Measurements from ENCODE around the gene CDKN2B-AS1. TPM values are rescaled to one million over a fixed set of nuclear protein-coding genes. Genes with fewer than 3 reads are reported as not detected.

Gene CDKN2B-AS1
- total and polyA plus RNA-seq, 2 of the 13 experiments (the other 11 are each of a cell fraction or from before 2014, with no cell fraction given), result 0.64 to 2.3 TPM

GRCh38 chr9:21995666-21996398 is 1.2 kb downstream of the CDKN2B-AS1 start:
- POLR2A ChIA-PET, result no interaction called here
- CTCF ChIA-PET (ENCODE audit: low intra/inter-chr PET ratio, low total read pairs), result no interaction called here
- intact Hi-C loops (cut with micrococcal nuclease; ENCODE audit: unreplicated experiment), result no loop called here
- TF ChIP-seq FOXM1 (CRISPR knock-in tag; IDR thresholded peaks at IDR 0.05), result no peak
- TF ChIP-seq, protein P1, sequence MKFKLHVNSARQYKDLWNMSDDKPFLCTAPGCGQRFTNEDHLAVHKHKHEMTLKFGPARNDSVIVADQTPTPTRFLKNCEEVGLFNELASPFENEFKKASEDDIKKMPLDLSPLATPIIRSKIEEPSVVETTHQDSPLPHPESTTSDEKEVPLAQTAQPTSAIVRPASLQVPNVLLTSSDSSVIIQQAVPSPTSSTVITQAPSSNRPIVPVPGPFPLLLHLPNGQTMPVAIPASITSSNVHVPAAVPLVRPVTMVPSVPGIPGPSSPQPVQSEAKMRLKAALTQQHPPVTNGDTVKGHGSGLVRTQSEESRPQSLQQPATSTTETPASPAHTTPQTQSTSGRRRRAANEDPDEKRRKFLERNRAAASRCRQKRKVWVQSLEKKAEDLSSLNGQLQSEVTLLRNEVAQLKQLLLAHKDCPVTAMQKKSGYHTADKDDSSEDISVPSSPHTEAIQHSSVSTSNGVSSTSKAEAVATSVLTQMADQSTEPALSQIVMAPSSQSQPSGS (CRISPR knock-in tag; IDR thresholded peaks at IDR 0.05), result no peak
- TF ChIP-seq ZFP90 (CRISPR knock-in tag; IDR thresholded peaks at IDR 0.05; ENCODE audit: borderline replicate concordance), result no peak
- 0 out of 2 replicates have a peak, but pooled peaks have one; percentile 37 for TF ChIP-seq IKZF5 (CRISPR knock-in tag; IDR thresholded peaks at IDR 0.05)
- TF ChIP-seq HOXA3 (CRISPR knock-in tag; IDR thresholded peaks at IDR 0.05), result no peak
- no peak for TF ChIP-seq POLR2AphosphoS2 (IDR thresholded peaks at IDR 0.05; ENCODE audit: low read depth, low read length)
- TF ChIP-seq CERS6 (CRISPR knock-in tag; IDR thresholded peaks at IDR 0.05), result no peak
- no peak for TF ChIP-seq PBX2 (CRISPR knock-in tag; IDR thresholded peaks at IDR 0.05)
- peak; percentile 21; the same call in 1 of the 2 replicates for TF ChIP-seq ZFY (CRISPR knock-in tag; IDR thresholded peaks at IDR 0.05)
- TF ChIP-seq GTF3A (CRISPR knock-in tag; conservative IDR thresholded peaks at IDR 0.05), result no peak
- TF ChIP-seq SMC3 (IDR thresholded peaks at IDR 0.05; ENCODE audit: low read length), result no peak
- TF ChIP-seq MAFG (CRISPR knock-in tag; IDR thresholded peaks at IDR 0.05), result no peak
- no peak for TF ChIP-seq RCOR2 (CRISPR knock-in tag; IDR thresholded peaks at IDR 0.05)
- no peak for TF ChIP-seq ZNF383 (CRISPR knock-in tag; IDR thresholded peaks at IDR 0.05; ENCODE audit: borderline replicate concordance)
- no peak for TF ChIP-seq ZNF879 (CRISPR knock-in tag; IDR thresholded peaks at IDR 0.05)
- no peak for TF ChIP-seq CREM (IDR thresholded peaks at IDR 0.05)
- TF ChIP-seq CREM (CRISPR knock-in tag; IDR thresholded peaks at IDR 0.05), result no peak
- TF ChIP-seq MTA1 (CRISPR knock-in tag; IDR thresholded peaks at IDR 0.05; ENCODE audit: borderline replicate concordance), result no peak

More at GRCh38 chr9:21995666-21996398, 1.2 kb downstream of the CDKN2B-AS1 start:
- peak overlapping the region; percentile 96 for H3K4me2 ChIP-seq (ENCODE audit: low read depth, low read length)
- DNase-seq (ENCODE audit: low spot score) (no peak), FAIRE-seq (no peak), ATAC-seq (peak; percentile 78)
- no peak overlapping the region for H3K27ac ChIP-seq (ENCODE audit: extremely low read length, insufficient read depth, low read length)
- peaks cover 0 to 17% of the 10 kb centered on the region in 2 experiments; a peak in 1 of 5 replicates for H3K27me3 ChIP-seq (ENCODE audit: control insufficient read depth in 1 of 2, insufficient read depth in 2 of 2, low read length in 2 of 2)
- H3K9ac ChIP-seq (ENCODE audit: insufficient read depth, low read depth, low read length), result no peak overlapping the region
- H2AFZ ChIP-seq (ENCODE audit: low read length), result no peak overlapping the region
- H3K79me2 ChIP-seq (ENCODE audit: insufficient read depth, low read length), result no peaks in the 10 kb centered on the region
- peak overlapping the region; percentile 60 to 82 (median 77) for H3K4me3 ChIP-seq (replicated peaks in 1 of 3; ENCODE audit: insufficient read depth in 1 of 3, low read depth in 2 of 3, low read length in 3 of 3)
- peaks cover 9% of the 10 kb centered on the region for H3K4me1 ChIP-seq (ENCODE audit: insufficient read depth, low read length)
- 58% methylated on average over 24 of the region's 54 CpGs for WGBS (ENCODE audit: low lambda C conversion rate)
- H3K9me3 ChIP-seq (ENCODE audit: low read length), result no peaks in the 10 kb centered on the region
- in situ Hi-C loops (cut with HindIII; ENCODE audit: extremely low pct_ligation_motif_present, low pct_unique_long_range_greater_than_20kb), result loop anchor here (10.0 kb wide), 1 partner anchor 239 kb away; no protein-coding TSS in a partner anchor
- no TSS peak for BruUV-seq (replicated peaks)
- no peaks in the 10 kb centered on the region for H3K36me3 ChIP-seq (replicated peaks in 1 of 2; ENCODE audit: control insufficient read depth in 1 of 2, insufficient read depth in 2 of 2, low read length in 2 of 2)
- H4K20me1 ChIP-seq (ENCODE audit: insufficient read depth, low read length), result no peaks in the 10 kb centered on the region

Measured in HepG2 (cell line).